Ascending aorta (tissue), 2 donors: ENCODE results near the gene CD151. TPM values are rescaled to one million over a fixed set of nuclear protein-coding genes. Genes with fewer than 3 reads are reported as not detected.

ENCODE experiments used
- DNase-seq, 2 donors: peaks; one replicate each; pipeline ENCODE4 v3.0.0-alpha.2; 2019; ENCODE audit warnings: low spot score in 2 of 2
- H3K27ac ChIP-seq, 2 donors: fragments of 200-600 bp; sonication (generic); one replicate each; pipeline ENCODE4 v1.5.1; 2016 to 2017; ENCODE audit warnings: mild to moderate bottlenecking in 1 of 2
- H3K27me3 ChIP-seq: fragments of 200-600 bp; sonication (generic); one replicate; pipeline ENCODE4 v1.5.1; 2017
- H3K36me3 ChIP-seq, 2 donors: fragments of 200-600 bp; sonication (generic); one replicate each; pipeline ENCODE4 v1.5.1; 2016
- H3K4me1 ChIP-seq, 2 donors: fragments of 200-600 bp; sonication (generic); one replicate each; pipeline ENCODE4 v1.5.1; 2016 to 2017; ENCODE audit warnings: mild to moderate bottlenecking in 1 of 2
- H3K4me3 ChIP-seq, 2 donors: fragments of 200-600 bp; sonication (generic); one replicate each; pipeline ENCODE4 v1.5.1; 2016 to 2017; ENCODE audit warnings: mild to moderate bottlenecking in 1 of 2
- H3K9me3 ChIP-seq, 2 donors: fragments of 200-600 bp; sonication (generic); one replicate each; pipeline ENCODE4 v1.5.1; 2016
- intact Hi-C: fragments of 100-400 bp; cut with DNase I; formaldehyde crosslinking; loops from one replicate; pipeline ENCODE4 v1.15.1; 2023
- total RNA-seq: library from RNA; depleted of rRNA; stranded (reverse); fragments of >200 nt; gene quantifications from one replicate; pipeline ENCODE4 v1.1.0, GENCODE V29; 2016
- TF ChIP-seq, protein P1 (sequence below), 3 experiments: fragments of 200-600 bp in 2 of 3; fragments of 450-650 bp in 1 of 3; sonication (generic) in 2 of 3; IDR thresholded peaks; one replicate each; pipeline ENCODE4 v1.5.1; 2016 to 2019; ENCODE audit warnings: antibody characterized with exemption in 3 of 3, mild to moderate bottlenecking in 1 of 3, moderate library complexity in 1 of 3

The CD151 gene
- total RNA-seq, 1 donor from 2014 or later, result 898 TPM

GRCh38 chr11:843086-843734 lies 10.5 kb downstream of the CD151 start:
- H3K36me3 ChIP-seq, result peaks cover 20 to 24% of the 10 kb centered on the region in 2 donors
- no peaks in the 10 kb centered on the region for H3K27me3 ChIP-seq
- intact Hi-C loops, result loop anchor here (10.0 kb wide), 2 partner anchors 712 to 922 kb away; partner anchors contain the start of gene CTSD
- peak overlapping the region; percentile 92 to 95 for H3K27ac ChIP-seq
- H3K4me3 ChIP-seq, result peak overlapping the region; percentile 94 to 98
- peaks cover 39 to 44% of the 10 kb centered on the region in 2 donors for H3K4me1 ChIP-seq
- TF ChIP-seq, protein P1, sequence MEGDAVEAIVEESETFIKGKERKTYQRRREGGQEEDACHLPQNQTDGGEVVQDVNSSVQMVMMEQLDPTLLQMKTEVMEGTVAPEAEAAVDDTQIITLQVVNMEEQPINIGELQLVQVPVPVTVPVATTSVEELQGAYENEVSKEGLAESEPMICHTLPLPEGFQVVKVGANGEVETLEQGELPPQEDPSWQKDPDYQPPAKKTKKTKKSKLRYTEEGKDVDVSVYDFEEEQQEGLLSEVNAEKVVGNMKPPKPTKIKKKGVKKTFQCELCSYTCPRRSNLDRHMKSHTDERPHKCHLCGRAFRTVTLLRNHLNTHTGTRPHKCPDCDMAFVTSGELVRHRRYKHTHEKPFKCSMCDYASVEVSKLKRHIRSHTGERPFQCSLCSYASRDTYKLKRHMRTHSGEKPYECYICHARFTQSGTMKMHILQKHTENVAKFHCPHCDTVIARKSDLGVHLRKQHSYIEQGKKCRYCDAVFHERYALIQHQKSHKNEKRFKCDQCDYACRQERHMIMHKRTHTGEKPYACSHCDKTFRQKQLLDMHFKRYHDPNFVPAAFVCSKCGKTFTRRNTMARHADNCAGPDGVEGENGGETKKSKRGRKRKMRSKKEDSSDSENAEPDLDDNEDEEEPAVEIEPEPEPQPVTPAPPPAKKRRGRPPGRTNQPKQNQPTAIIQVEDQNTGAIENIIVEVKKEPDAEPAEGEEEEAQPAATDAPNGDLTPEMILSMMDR (IDR thresholded peaks at IDR 0.05), result no peak
- no peak for DNase-seq
- H3K9me3 ChIP-seq, result no peaks in the 10 kb centered on the region

GRCh38 chr11:843818-844692 lies 11.3 kb downstream of the CD151 start:
- peak; percentile 89 to 96 for DNase-seq
- intact Hi-C loops, result loop anchor here (1.0 to 10.0 kb wide), 3 partner anchors 10 to 921 kb away; partner anchors contain the start of gene CTSD
- H3K27ac ChIP-seq, result peak overlapping the region; percentile 92 to 95
- H3K4me3 ChIP-seq, result peak overlapping the region; percentile 94 to 98
- H3K9me3 ChIP-seq, result no peaks in the 10 kb centered on the region
- no peaks in the 10 kb centered on the region for H3K27me3 ChIP-seq
- H3K36me3 ChIP-seq, result peaks cover 12 to 16% of the 10 kb centered on the region in 2 donors
- peaks cover 48 to 52% of the 10 kb centered on the region in 2 donors for H3K4me1 ChIP-seq
- TF ChIP-seq, protein P1 (IDR thresholded peaks at IDR 0.05), result peak in 2 of 3 experiments; percentile 3 to 20

- H3K27ac ChIP-seq, result peak overlapping the region; percentile 92 to 95
- peaks cover 48 to 57% of the 10 kb centered on the region in 2 donors for H3K4me1 ChIP-seq
- peak; percentile 81 to 95 for DNase-seq
- no peaks in the 10 kb centered on the region for H3K27me3 ChIP-seq
- H3K4me3 ChIP-seq, result peak overlapping the region; percentile 94 to 98
- H3K9me3 ChIP-seq, result no peaks in the 10 kb centered on the region
- H3K36me3 ChIP-seq, result peaks cover 3 to 7% of the 10 kb centered on the region in 2 donors
- TF ChIP-seq, protein P1 (IDR thresholded peaks at IDR 0.05), result no peak
- intact Hi-C loops, result loop anchor here (1.0 to 10.0 kb wide), 5 partner anchors 11 to 920 kb away; partner anchors contain the start of genes AP2A2, CHID1 and CTSD
Observed at GRCh38 chr11:844693-845644, 12.2 kb downstream of the CD151 start.

DNA sequence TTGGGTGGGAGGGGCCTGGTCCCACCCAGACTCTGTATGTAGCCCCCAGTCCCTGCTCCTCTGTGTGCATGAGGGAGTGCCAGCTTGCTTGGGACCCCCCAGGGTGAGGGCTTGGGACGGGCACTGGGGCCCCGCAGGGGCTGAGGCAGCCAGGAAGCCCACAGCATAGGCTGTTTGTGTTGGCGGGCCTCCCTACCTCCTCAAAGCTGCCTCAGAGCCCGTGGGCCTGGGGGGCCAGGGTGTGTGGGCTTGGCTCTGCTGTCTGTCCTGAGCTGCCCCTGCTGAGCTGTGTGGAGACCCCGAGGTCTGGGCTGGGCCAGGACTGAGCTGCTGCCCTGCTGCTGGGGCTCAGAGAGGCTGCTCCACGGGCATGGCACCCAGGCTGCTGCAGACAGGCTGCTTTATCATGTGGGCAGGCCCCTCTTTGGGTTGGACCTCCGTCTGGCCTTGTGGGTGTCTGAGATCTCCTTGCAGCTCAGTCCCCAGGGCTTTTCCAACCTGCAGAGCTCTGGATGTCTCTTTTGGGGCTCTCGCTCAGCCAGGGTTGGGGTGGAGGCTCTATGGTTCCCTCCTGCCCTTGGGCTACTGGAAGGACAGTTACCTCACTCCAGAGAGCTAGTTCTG lies 13.2 kb downstream of the CD151 start:
- H3K4me3 ChIP-seq, result peak overlapping the region in 1 of 2 donors; percentile 94
- TF ChIP-seq, protein P1 (IDR thresholded peaks at IDR 0.05), result no peak
- intact Hi-C loops, result loop anchor here (5.0 to 10.0 kb wide), 4 partner anchors 66 to 919 kb away; partner anchors contain the start of genes AP2A2, CHID1 and CTSD
- no peaks in the 10 kb centered on the region for H3K9me3 ChIP-seq
- H3K27me3 ChIP-seq, result no peaks in the 10 kb centered on the region
- H3K27ac ChIP-seq, result peak overlapping the region; percentile 92 to 95
- DNase-seq, result no peak
- H3K36me3 ChIP-seq, result no peaks in the 10 kb centered on the region
- H3K4me1 ChIP-seq, result peaks cover 42 to 51% of the 10 kb centered on the region in 2 donors
